ENCODE results near the gene SLIT3.

The SLIT3 gene

DNA sequence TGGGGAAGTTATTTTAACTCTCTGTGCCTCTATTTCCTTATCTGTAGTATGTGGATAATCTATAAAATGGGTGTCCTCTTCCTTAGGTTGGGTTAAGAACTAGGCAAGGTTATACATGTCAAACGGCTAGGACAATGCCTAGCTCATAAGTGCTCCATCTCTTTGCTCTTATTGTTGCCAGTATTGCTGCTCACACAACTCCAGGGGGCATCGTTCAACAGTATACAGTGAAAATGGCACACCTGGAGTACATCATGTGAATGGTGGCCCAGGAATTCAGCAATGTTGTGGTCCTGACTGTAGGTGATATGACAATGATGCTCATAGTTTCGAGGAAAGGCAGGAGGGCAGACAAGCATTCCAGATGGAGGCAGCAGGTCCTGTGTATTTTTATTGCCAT is 30.1 kb downstream of the SLIT3 start:
- DNase-seq (ENCODE audit: low spot score), result no peak

DNA sequence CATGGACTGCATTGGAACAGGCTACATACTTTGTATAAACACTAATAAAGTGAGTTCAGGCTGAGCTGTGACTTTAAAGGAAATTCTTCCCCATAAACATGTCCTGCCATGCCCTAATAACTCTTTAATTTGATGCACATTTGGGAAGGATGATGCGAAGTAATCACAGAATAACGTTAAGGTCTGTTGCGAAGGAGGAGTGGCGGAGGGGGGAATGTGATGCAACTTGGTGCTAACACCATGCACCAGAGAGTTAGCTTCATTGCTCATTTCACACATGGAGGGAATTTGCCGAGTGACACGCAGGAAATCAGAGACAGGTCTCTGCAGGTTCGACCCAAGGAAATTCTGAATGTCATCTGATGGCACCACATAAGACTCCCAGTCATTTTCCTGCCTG is 32.9 kb downstream of the SLIT3 start:
- DNase-seq (ENCODE audit: low spot score), result no peak

GRCh38 chr5:169265888-169266287 is 35.1 kb downstream of the SLIT3 start:
- peak; percentile 23 for DNase-seq (ENCODE audit: low spot score)

DNA sequence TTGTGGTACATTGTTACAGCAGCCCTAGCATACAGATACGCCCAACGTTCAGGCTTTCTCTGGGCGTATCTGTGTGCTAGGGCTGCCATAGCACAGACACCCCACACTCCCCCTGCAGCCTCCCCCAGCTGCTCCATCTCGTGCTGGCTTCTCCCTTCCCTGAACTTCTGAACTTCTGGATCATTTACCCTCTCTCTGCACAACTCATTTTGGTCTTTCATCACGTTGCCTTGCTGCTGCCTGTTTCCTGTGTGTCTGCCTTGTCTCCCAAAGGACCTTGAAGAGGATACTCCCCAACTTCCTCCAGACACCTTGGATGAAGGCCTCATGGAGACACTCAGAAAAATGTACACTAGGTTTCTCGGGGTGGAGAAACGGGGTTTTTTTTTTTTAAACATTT is 37.3 kb downstream of the SLIT3 start:
- DNase-seq (ENCODE audit: low spot score), result no peak

DNA sequence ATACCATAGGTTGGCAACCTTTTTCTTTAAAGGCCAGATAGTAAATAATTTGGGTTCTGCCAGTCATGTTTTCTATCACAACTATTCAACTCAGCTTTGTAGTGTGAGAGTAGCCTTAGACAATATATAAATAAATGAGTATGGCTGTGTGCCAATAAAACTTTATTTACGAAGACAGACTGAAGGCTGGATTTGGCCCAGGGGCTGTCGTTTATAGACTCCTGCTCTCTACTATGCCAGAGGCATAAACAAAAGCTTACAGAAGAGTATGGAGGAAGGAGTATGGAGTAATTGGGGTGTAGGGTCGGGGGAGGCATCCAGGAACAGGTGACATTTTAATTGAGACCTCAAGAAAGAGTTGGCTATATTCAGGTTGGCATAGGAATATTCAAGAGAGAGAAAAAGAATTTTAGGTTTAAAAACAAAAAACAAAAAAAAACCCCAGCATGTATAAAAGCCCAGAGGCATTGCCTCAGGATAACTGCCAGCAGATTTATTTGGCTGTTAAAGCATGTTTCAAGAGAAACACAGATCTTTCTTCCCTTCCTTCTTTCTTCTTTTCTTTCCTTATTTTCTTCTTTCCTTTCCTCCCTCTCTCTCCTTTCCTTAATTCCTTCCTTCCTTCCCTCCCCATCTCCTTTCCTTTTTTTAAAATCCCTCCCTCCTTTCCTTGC is 39.9 kb downstream of the SLIT3 start:
- DNase-seq (ENCODE audit: low spot score), result no peak

DNA sequence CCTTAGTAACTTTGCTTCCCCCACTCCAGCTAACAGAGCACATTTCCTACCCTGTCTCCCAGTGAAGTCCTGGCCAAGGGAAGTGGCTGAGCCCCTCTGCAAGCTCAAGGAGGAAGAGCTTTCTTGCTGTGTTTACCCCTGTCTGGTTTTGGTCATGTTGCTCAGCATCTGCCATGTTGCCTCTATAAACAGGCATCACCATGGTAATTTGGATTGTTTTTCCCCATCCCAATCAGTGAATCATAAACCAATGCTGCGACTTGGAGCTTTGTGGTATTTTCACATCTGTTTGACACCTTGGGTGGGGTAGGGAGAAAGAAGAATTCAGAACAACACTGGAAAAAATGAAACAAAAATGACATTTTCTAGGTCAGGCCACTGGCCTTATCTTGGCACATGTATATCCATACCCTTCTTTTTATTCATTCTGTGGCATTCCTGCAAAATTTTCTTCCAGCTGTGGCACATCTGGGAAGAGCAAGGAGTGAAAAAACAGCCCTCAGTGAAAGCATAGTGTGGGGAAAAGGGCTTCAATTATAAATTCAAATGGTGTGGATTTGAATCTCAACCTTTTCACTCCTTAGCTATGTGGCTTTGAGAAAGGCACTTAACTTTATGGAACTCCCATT is 42.5 kb downstream of the SLIT3 start:
- DNase-seq (ENCODE audit: low spot score), result no peak

DNA sequence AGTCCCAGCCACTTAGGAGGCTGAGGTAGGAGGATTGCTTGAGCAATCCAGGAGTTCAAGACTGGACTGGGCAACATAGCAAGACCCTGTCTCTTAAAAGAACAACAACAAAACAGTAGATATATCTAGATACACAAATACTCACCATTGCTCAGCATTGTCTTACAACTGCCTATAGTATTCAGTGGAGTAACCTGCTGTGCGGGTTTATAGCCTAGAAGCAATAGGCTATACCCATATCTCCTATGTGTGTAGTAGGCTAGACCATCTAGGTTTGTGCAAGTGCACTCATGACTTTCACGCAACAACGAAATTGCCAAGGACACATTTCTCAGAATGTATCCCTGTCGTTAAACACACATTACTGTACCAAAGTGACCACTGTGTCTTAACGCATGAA is 44.7 kb downstream of the SLIT3 start:
- DNase-seq (ENCODE audit: low spot score), result no peak

DNA sequence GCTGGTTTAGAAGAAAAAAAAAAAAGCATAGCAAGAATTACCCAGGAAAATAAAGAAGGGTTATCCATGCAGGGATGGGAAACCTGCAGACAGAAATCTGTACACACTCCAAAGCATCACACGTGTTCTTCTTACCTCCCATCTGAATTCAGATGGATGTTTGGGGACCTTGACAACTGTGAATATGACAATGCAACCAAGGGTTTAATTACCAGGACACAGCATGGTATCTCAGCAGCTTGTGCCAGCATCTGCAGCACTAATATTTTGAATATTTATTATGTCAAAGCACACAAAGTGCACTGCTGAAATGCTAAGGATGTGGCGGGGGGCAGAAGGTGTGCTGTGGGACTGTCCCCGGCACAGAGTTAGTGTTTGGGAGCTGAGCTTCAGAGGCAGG is 47.9 kb downstream of the SLIT3 start:
- no peak for DNase-seq (ENCODE audit: low spot score)

DNA sequence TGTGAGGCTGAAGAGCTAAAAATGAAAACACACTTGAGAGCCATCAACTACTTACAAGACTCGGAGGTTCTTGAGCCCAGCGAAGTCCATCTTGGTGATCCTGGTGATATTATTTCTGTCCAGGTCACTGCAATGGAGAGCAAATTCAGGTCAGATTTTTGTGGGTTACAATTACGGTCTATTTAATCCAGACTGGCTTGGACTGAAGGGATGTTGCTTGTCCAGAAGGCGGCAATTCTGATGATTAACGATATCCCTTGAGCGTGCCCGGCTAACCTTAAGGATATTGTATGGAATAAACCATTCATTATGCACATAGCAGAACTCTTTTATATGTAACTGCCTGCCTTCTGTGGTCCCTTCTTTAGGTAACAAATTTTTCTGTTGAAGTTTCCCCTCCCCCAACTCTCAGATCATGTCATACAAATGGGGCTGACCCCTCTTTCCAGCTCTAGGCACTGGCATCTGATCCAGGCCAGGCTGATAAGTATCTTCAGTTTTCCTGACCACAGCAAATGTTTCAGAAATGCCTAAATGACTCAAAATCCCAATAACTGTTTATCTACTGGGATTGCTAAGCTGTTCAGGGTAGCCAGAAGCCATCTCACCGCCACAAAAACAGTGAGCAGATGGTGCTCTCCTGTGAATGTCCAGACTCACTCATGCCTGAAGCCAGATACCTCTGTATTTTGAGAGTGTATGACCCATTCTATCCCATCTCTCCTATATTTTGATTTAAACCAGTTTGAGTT is 49.4 kb downstream of the SLIT3 start:
- DNase-seq (ENCODE audit: low spot score), result peak; percentile 16

- no peak for DNase-seq (ENCODE audit: low spot score)
Measured at GRCh38 chr5:169250887-169251286, 50.1 kb downstream of the SLIT3 start.

- DNase-seq (ENCODE audit: low spot score), result no peak
Measured at GRCh38 chr5:169248996-169249395, 51.9 kb downstream of the SLIT3 start.

GRCh38 chr5:169248550-169248949 is 52.4 kb downstream of the SLIT3 start:
- DNase-seq (ENCODE audit: low spot score), result no peak

- no peak for DNase-seq (ENCODE audit: low spot score)
Measured at GRCh38 chr5:169244812-169245211, 56.1 kb downstream of the SLIT3 start.

DNA sequence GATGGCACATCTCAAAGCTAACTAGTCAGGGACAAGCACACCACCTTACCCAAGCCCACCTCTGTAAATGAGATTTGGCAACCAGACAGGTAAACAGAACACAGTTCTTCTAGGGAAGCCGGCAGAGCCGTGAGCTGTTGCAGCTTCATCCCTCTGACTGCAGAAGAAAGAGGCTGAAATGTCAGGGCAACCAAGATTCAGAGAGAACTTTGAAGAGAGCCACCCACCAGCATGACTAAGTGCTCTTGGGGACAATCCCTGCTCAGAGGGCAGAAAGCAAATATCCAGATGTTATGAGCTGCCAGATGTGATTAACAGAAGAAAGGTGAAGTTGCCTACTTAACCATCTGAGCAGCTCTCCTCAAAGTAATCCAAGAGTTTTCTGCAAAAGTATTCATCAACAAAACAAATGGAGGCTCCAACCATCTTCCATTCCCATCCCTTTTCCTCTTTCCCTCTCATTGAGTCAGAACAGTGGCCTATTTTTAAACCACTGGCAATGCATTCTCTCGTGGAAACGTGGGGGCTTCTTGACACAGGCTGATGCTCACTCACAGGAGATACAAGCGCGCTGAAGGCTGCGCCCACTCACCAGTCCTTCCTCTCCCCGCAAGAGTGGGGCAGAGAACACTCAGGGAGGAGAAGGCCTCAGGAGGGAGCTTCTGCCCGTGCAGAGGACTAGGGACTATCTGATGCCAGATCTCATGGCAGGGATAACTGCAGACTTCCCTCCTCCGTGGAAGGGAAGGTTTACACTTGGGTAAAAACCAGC is 57.1 kb downstream of the SLIT3 start:
- DNase-seq (ENCODE audit: low spot score), result no peak

DNA sequence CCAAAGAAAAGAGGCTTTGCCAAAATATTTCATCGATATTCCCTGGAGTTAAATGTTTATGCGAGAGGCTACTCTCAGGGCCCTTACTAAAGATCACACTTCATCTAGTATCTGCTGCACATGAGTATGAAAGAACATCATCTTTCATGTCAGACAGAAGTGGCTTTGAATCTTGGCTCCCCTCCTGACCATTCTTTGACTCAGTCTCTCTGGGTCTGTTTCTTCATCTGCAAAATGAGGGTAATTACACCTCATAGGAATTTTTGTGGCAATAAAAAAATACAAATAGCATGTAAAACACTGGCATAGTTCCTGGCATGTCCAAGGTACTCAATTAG is 58.1 kb downstream of the SLIT3 start:
- no peak for DNase-seq (ENCODE audit: low spot score)

GRCh38 chr5:169242175-169242848 is 58.6 kb downstream of the SLIT3 start:
- no peak for DNase-seq (ENCODE audit: low spot score)

DNA sequence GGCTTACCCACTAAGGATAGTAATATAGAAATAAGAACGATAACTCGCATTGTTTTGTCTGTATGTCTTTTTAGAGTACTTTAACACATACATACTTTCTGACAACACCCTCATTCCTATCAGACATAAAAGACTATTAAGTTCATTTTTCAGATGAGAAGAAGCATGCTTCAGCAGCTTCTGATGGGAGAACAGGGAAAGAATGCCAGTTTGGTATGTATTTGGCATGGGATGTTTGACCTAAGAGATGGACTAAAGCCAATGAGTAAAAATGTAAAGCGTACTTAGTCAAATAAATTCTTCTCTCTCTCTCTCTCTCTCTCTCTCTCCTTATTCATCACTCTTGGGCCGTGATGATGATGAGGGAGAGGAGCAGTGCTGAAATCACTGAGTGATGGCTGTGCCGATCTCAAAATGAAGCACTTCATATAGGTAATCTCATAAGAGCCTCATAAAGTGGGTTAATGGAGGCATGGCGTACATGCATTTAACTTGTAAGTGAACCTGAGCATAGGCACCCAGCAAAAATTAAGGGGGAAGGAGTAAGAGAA is 71.5 kb downstream of the SLIT3 start:
- DNase-seq (ENCODE audit: low spot score), result no peak

- no peak for DNase-seq (ENCODE audit: low spot score)
Measured at GRCh38 chr5:169226895-169227294, 74.0 kb downstream of the SLIT3 start.

DNA sequence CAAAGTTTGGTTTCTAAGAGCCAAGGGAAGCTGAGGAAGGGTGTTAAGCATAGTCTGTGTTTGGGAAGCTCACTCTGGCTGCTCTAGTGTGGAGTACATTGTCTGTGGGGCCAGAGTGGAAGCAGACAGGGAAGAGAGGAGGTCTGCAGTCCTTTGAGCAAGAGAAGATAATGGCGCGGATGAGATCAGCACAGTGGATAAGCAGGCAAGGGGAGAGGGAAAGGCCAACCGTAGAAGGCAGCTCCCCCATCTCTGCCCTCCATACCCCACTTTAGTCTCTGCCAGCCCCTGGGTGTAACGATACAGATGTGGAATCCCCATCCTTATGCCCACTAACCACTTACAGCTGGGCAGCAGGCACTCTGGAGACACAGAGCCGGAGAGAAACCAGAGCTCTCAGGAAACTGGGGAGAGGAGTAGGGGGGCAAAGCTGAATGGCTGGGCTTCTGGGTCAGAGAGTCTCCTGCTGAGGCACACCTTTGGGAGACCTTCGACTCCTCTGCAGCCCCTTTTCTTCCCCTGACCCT is 75.0 kb downstream of the SLIT3 start:
- DNase-seq (ENCODE audit: low spot score), result peak; percentile 29

DNA sequence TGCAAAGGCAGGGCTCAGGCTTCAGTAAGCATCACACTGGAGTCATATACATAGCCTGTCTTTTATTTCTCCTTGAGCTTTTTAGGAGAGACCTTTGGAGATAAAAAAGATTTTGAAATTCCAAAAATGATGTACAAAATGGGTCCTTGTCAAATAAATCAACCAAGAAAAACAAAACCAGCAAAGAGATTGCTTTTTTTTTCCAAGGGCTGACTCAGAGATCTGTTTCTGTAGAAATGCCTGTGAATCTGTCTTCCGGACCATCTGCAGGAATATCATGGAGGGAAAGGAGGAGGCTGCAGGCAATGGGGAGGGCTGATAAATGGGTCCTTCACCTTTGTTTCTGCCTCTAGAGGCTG is 77.4 kb downstream of the SLIT3 start:
- DNase-seq (ENCODE audit: low spot score), result no peak

- DNase-seq (ENCODE audit: low spot score), result no peak
Measured at GRCh38 chr5:169222934-169223594, 77.9 kb downstream of the SLIT3 start.

Data from SK-N-DZ (cell line).